GM23338 (cell line): ENCODE results near the gene CLDN1. TPM values are rescaled to one million over a fixed set of nuclear protein-coding genes. Genes with fewer than 3 reads are reported as not detected.

ENCODE experiments used
- ATAC-seq: fragments of 200-7000 bp; cut with Tn5 transposase; 3 replicates; pipeline ENCODE4 v1.9.1; 2020
- DNase-seq: peaks from one replicate; pipeline ENCODE4 v3.0.0-alpha.2; 2015; ENCODE audit warnings: low spot score
- H2AFZ ChIP-seq: fragments of 200-600 bp; sonication (generic); 2 replicates; pipeline ENCODE4 v1.8.0; 2016; ENCODE audit warnings: antibody characterized with exemption, mild to moderate bottlenecking, moderate library complexity
- H3F3A ChIP-seq: fragments of 200-600 bp; sonication (generic); replicated peaks from 2 replicates; pipeline ENCODE4 v1.8.0; 2017; ENCODE audit warnings: antibody characterized with exemption, mixed run types, low read depth
- H3K27ac ChIP-seq: fragments of 200-600 bp; sonication (generic); 2 replicates; pipeline ENCODE4 v1.6.1; 2016; ENCODE audit warnings: low read depth
- H3K27me3 ChIP-seq: fragments of 200-600 bp; sonication (generic); 2 replicates; pipeline ENCODE4 v1.8.0; 2016; ENCODE audit warnings: mild to moderate bottlenecking, mixed run types, moderate library complexity; ENCODE audit not compliant: insufficient read depth
- H3K36me3 ChIP-seq: fragments of 200-600 bp; sonication (generic); 2 replicates; pipeline ENCODE4 v1.8.0; 2016; ENCODE audit warnings: mild to moderate bottlenecking; ENCODE audit not compliant: insufficient read depth
- H3K4me1 ChIP-seq: fragments of 200-600 bp; sonication (generic); 2 replicates; pipeline ENCODE4 v1.8.0; 2016; ENCODE audit warnings: mild to moderate bottlenecking, moderate library complexity; ENCODE audit not compliant: insufficient read depth
- H3K4me2 ChIP-seq: fragments of 200-600 bp; sonication (generic); 2 replicates; pipeline ENCODE4 v1.7.1; 2017; ENCODE audit warnings: mixed run types
- H3K4me3 ChIP-seq: fragments of 200-600 bp; sonication (generic); 2 replicates; pipeline ENCODE4 v1.6.1; 2016; ENCODE audit warnings: mixed run types
- H3K79me2 ChIP-seq: fragments of 200-600 bp; sonication (generic); replicated peaks from 2 replicates; pipeline ENCODE4 v1.8.0; 2017; ENCODE audit warnings: mild to moderate bottlenecking; ENCODE audit not compliant: insufficient read depth
- H3K9me2 ChIP-seq: fragments of 200-600 bp; sonication (generic); 2 replicates; pipeline ENCODE4 v1.8.0; 2017; ENCODE audit not compliant: insufficient read depth
- H4K20me1 ChIP-seq: fragments of 200-600 bp; sonication (generic); replicated peaks from 2 replicates; pipeline ENCODE4 v1.8.0; 2017; ENCODE audit warnings: mild to moderate bottlenecking; ENCODE audit not compliant: insufficient read depth
- H3K27ac Mint-ChIP-seq: 2 replicates; pipeline ENCODE4 v1.8.0; 2020; ENCODE audit warnings: inconsistent platforms, mild to moderate bottlenecking, moderate library complexity, mixed read lengths
- H3K27me3 Mint-ChIP-seq: 3 replicates; pipeline ENCODE4 v1.8.0; 2022; ENCODE audit warnings: low read depth, mild to moderate bottlenecking, moderate library complexity, mixed read lengths, inconsistent platforms; ENCODE audit not compliant: insufficient read depth, poor library complexity
- H3K36me3 Mint-ChIP-seq: 3 replicates; pipeline ENCODE4 v1.8.0; 2021; ENCODE audit warnings: low read depth, mild to moderate bottlenecking, inconsistent platforms, moderate library complexity, mixed read lengths
- H3K4me1 Mint-ChIP-seq: 3 replicates; pipeline ENCODE4 v1.8.0; 2020; ENCODE audit warnings: mild to moderate bottlenecking, inconsistent platforms, mixed read lengths
- H3K4me3 Mint-ChIP-seq: 3 replicates; pipeline ENCODE4 v1.8.0; 2021; ENCODE audit warnings: moderate library complexity, mild to moderate bottlenecking, inconsistent platforms, mixed read lengths
- H3K9me3 Mint-ChIP-seq: 3 replicates; pipeline ENCODE4 v1.8.0; 2020; ENCODE audit warnings: moderate library complexity, mild to moderate bottlenecking, inconsistent platforms, mixed read lengths
- CREB1 ChIP-seq: fragments of 250-450 bp; sonication (Bioruptor Pico); IDR thresholded peaks from 2 replicates; pipeline ENCODE4 v1.5.0; 2020; ENCODE audit warnings: low read depth, mild to moderate bottlenecking, moderate library complexity
- CTCF ChIP-seq, 2 experiments: fragments of 200-600 bp in 1 of 2; sonication (generic) in 1 of 2; conservative IDR thresholded peaks; 2 replicates each; pipeline versions ENCODE4 v1.5.1 to v1.6.1; 2016 to 2017; ENCODE audit warnings: antibody characterized with exemption in 2 of 2, low read depth in 2 of 2, mild to moderate bottlenecking in 2 of 2, moderate library complexity in 1 of 2
- ETS1 ChIP-seq: IDR thresholded peaks from 2 replicates; pipeline ENCODE4 v1.6.1; 2016; ENCODE audit warnings: antibody characterized with exemption
- EZH2 ChIP-seq: fragments of 200-600 bp; sonication (generic); IDR thresholded peaks from one replicate; pipeline ENCODE4 v1.8.0; 2017; ENCODE audit warnings: antibody characterized with exemption, mild to moderate bottlenecking, low read depth; ENCODE audit not compliant: unreplicated experiment
- EZH2phosphoT487 ChIP-seq: fragments of 200-600 bp; sonication (generic); IDR thresholded peaks from one replicate; pipeline ENCODE4 v1.8.1; 2018; ENCODE audit warnings: antibody characterized with exemption; ENCODE audit not compliant: unreplicated experiment
- JUNB ChIP-seq: IDR thresholded peaks from one replicate; pipeline ENCODE4 v1.6.1; 2016; ENCODE audit warnings: antibody characterized with exemption; ENCODE audit not compliant: unreplicated experiment
- NANOG ChIP-seq: IDR thresholded peaks from 2 replicates; pipeline ENCODE4 v1.6.1; 2016; ENCODE audit warnings: antibody characterized with exemption, borderline replicate concordance
- POLR2AphosphoS5 ChIP-seq: IDR thresholded peaks from 2 replicates; pipeline ENCODE4 v1.6.1; 2016; ENCODE audit warnings: antibody characterized with exemption, low read depth
- REST ChIP-seq: IDR thresholded peaks from one replicate; pipeline ENCODE4 v1.6.1; 2018; ENCODE audit warnings: antibody characterized with exemption; ENCODE audit not compliant: unreplicated experiment
- STAT1 ChIP-seq: IDR thresholded peaks from one replicate; pipeline ENCODE4 v1.6.1; 2016; ENCODE audit warnings: antibody characterized with exemption; ENCODE audit not compliant: unreplicated experiment
- ZNF114 ChIP-seq: fragments of 250-450 bp; sonication (Bioruptor Pico); IDR thresholded peaks from 2 replicates; pipeline ENCODE4 v1.5.0; 2020; ENCODE audit warnings: mild to moderate bottlenecking, moderate library complexity
- ZNF331 ChIP-seq: fragments of 250-450 bp; sonication (Bioruptor Pico); IDR thresholded peaks from 2 replicates; pipeline ENCODE4 v1.5.0; 2020; ENCODE audit warnings: low read depth, mild to moderate bottlenecking, moderate library complexity
- ZNF462 ChIP-seq: fragments of 250-450 bp; sonication (Bioruptor Pico); IDR thresholded peaks from 2 replicates; pipeline ENCODE4 v1.5.0; 2020; ENCODE audit warnings: mild to moderate bottlenecking, moderate library complexity
- polyA plus RNA-seq: library from polyadenylated mRNA; unstranded; fragments of >200 nt; fragmentation: Nextera tagmentation; extraction: Ambion mirVana; gene quantifications from 2 replicates; pipeline ENCODE4 v1.2.1, GENCODE V29; 2016
- total RNA-seq: library from RNA; depleted of rRNA; stranded (reverse); fragments of >200 nt; shearing (Covaris generic); gene quantifications from 2 replicates; pipeline ENCODE4 v1.2.3, GENCODE V29; 2014

Gene CLDN1
- total and polyA plus RNA-seq, 2 experiments from 2014 or later = 2.5 to 4.6 TPM

- ATAC-seq (no peak), DNase-seq (no peak)
- TF ChIP-seq EZH2 (no peak), ZNF331 (CRISPR knock-in tag) (no peak), REST (no peak), ZNF462 (no peak), EZH2phosphoT487 (no peak), STAT1 (no peak), ETS1 (no peak), NANOG (no peak), CTCF (conservative IDR thresholded peaks at IDR 0.05; ENCODE audit: low read depth in 2 of 2) (no peak), JUNB (no peak), POLR2AphosphoS5 (no peak), ZNF114 (CRISPR knock-in tag) (no peak), CREB1 (CRISPR knock-in tag) (no peak)
- Histone ChIP-seq H3K36me3 (no peaks in the 10 kb centered on the region), H3K4me2 (no peak overlapping the region), H3F3A (no peaks in the 10 kb centered on the region), H4K20me1 (no peaks in the 10 kb centered on the region), H2AFZ (no peak overlapping the region; the same call in 1 of the 2 replicates), H3K27ac (no peak overlapping the region), H3K9me2 (no peaks in the 10 kb centered on the region), H3K4me1 (peaks cover 24% of the 10 kb centered on the region), H3K4me3 (no peak overlapping the region), H3K27me3 (peaks cover 11% of the 10 kb centered on the region), H3K79me2 (no peaks in the 10 kb centered on the region)
- H3K36me3 Mint-ChIP-seq = no peaks in the 10 kb centered on the region
- H3K4me3 Mint-ChIP-seq = no peak overlapping the region
- H3K9me3 Mint-ChIP-seq = no peaks in the 10 kb centered on the region
- H3K27me3 Mint-ChIP-seq = peaks cover 11% of the 10 kb centered on the region
- peaks cover 23% of the 10 kb centered on the region for H3K4me1 Mint-ChIP-seq
- H3K27ac Mint-ChIP-seq = no peak overlapping the region
Measured at GRCh38 chr3:190326930-190327329, 4.7 kb upstream of the CLDN1 start.
